HG03378 (cell line): ENCODE results near the gene CARM1.

ENCODE experiments used
- ATAC-seq: cut with Tn5 transposase; IDR thresholded peaks from one replicate; pipeline ENCODE4 v1.9.1; 2021; ENCODE audit warnings: mild to moderate bottlenecking, moderate library complexity; ENCODE audit not compliant: unreplicated experiment

CARM1 gene

GRCh38 chr19:10899151-10899653 lies 27.8 kb downstream of the CARM1 start:
- ATAC-seq, result no peak

DNA sequence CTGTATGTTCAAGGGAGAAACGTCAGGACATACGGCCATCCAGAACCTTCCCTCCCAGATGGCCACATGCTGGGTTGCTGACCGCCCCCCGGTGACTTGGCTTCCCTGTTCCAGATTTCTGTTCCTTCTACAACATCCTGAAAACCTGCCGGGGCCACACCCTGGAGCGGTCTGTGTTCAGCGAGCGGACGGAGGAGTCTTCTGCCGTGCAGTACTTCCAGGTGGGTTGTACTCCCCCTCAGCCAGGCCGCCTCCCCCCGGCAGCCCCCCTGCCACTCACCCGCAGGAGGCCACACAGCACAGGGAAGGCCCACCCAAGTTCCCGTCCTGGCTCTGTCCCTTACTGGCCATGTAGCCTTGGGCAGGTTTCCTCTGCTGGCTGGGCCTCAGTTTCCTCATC lies 36.6 kb downstream of the CARM1 start:
- ATAC-seq, result no peak

GRCh38 chr19:10908380-10908960 lies 37.1 kb downstream of the CARM1 start:
- ATAC-seq, result no peak

DNA sequence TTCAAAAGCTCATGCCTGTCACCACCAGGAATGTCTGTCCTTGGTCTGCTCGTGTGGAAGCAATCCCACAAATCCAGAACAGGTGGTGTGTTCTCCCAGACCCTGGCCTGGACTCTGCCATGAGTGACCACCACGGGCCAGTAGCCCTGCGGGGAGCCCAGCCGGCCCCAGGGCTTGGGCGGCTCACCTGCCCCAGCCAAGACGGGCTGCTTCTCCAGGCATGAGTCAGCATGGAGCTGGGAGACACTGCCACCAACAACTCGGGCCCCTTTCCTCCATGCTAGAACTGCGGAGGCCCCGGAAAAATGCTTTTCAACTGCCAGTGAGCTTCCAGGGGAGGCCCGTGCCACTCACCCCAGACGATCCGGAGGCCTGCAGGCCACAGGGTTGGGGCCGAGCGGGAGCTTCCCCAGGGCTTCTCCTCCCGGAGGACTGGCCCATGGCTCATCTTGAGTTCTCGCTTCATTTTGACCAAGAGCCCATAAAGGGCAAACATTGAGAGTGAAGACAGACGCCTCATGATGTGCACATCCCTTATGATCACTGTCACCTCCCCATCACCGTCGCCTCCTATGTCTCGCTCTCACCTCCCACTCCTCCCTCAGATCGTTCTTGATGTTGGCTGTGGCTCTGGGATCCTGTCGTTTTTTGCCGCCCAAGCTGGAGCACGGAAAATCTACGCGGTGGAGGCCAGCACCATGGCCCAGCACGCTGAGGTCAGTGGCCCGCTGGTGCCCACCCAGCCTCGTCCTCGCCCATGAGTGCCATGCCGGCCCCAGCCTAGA lies 40.4 kb downstream of the CARM1 start:
- ATAC-seq, result no peak

GRCh38 chr19:10912619-10913018 lies 41.3 kb downstream of the CARM1 start:
- ATAC-seq, result no peak

DNA sequence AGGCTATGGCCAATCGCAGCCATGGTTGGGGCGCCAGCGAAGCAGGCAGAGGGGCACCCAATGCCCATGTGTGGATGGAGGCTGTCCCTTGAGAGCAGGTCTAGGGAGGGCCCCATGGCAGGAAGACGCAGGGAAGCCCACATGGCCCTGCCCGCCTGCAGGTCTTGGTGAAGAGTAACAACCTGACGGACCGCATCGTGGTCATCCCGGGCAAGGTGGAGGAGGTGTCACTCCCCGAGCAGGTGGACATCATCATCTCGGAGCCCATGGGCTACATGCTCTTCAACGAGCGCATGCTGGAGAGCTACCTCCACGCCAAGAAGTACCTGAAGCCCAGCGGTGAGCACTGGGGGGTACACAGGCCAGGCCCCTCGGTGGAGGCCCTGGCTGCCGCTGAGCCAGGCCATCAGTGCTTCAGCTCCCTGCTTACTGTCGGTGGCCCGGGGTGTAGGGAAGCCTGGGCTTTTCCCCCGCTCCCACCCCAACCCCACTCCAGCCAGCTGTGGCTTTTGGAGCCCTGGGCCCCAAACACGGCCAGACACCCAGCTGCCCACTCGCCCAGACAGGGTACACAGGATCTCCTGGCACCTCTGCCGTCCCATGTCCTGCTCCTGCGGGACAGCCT lies 42.5 kb downstream of the CARM1 start:
- ATAC-seq, result no peak

DNA sequence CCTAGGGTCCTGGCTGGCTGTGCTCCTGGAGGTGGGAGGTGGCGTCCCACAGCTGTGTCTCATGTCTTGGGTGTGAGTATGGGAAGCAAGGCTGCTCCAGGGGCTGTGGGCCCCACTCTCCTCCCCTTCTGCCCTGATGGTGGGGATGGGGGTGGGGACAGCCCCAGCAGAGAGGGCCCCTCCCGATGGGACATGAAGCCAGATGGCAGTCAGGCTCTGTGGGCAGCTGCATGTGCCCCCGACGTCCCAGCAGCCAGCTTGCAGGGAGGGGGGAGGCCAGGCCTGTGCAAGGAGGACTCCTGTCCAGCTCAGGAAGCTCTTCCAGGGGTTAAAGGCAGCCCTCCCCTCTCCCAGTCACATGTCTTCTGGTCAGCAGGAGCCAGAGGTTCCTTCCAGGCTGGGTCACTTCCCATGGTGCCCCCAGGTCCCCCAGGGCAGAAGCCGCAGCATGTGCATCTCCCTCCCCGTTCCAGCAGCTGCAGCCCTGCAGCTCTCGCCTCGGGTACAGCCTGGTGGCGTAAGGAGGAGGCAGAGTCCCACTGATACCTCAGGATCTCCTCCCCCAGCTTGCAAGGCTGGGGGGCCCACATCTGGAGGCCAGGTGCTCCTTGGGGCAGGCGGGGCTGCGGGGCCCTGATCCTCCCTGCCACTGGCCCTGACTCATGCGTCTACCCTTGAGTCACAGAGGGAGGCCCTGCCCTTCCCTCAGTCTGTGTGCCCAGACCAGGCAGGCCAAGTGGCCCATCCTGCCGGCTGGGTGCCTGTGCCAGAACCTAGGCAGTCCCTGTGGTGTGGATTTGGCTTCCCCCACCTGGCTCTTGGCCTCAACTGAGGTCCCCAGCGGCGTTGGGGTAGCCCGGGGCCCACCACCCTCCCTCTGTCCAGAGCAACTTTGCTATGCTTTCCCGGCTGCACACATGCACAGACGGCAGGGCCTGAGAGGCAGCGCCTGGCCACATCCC lies 44.1 kb downstream of the CARM1 start:
- no peak for ATAC-seq

DNA sequence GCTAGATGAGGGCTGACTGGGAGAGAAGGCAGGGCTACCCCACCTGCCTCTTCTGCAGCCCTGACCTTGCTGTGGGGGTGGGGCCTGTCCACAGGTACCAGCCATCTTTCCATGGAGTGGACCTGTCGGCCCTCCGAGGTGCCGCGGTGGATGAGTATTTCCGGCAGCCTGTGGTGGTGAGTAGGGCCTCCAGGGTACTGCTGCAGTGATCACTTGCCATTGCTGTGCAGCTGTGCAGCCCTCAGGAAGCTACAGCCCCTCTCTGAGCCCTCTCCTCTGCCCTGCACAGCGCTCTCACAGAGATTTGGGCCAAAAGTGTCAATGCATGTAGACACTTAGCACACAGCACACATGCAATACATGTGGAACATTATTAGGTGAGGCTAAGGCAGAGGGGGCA lies 45.2 kb downstream of the CARM1 start:
- ATAC-seq, result no peak

DNA sequence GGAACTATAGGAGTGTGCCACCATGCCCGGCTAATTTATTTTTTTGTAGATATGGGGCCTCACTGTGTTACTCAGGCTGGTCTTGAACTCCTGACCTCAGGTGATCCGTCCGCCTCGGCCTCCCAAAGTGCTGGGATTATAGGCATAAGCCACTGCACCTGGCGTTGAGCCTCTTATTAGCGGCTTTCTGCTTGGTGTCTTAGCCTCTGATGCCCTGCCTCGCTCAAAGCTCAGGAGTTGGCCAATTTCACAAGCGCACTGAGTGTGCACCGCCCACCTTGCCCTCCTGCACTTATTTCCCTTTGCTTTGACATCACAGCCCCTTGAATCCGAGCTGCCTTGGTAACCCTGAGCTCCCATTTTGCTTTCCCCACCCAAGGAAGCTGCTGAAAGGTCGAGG lies 47.0 kb downstream of the CARM1 start:
- ATAC-seq, result no peak

DNA sequence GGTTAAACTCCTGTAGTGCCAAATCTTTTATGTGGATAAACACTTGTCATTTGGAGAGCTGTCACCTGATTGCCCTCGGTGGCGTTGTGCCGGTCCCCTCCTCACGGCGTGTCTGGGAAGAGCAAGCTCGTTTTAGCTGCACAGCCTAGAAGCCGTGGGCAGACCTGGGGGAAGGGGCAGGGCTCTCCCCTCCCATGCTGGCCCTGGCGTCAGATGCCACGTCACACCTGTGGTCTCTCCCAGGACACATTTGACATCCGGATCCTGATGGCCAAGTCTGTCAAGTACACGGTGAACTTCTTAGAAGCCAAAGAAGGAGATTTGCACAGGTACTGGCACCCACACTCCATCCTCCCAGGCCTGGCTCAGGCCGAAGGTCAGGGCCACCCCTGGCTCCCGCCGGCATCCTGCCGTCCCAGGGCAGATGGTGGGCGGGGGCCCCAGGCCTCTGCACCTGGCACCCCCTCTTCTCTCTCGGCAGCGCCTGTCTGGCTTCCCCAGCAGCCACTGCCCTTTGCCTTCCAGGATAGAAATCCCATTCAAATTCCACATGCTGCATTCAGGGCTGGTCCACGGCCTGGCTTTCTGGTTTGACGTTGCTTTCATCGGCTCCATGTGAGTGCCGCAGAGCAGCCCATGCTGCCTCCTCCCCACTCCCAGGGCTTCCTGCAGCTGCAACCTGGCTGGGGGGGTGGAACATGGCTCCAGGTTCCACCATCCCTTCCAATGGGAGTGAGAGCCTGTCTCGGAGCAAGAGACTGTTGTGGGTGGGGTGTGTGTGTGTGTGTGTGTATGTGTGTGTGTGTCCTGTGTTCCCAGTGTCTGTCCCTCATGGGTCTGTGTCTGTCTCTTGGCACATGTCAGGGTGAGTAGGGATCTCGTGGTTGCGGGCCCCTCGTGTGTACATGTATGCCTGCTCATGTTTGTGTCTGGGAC lies 48.3 kb downstream of the CARM1 start:
- ATAC-seq, result no peak

DNA sequence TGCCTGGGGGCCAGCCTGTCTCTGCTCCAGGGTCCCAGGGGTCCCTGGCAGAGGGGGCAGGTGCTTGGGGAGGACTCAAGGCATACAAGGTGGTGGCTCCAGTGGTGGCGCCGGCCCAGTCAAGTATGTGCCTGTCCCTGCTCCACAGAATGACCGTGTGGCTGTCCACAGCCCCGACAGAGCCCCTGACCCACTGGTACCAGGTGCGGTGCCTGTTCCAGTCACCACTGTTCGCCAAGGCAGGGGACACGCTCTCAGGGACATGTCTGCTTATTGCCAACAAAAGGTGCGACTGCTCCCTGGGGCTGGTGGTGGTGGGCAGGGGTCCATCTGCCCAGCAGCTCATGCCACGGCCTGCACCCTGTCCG lies 48.9 kb downstream of the CARM1 start:
- no peak for ATAC-seq

DNA sequence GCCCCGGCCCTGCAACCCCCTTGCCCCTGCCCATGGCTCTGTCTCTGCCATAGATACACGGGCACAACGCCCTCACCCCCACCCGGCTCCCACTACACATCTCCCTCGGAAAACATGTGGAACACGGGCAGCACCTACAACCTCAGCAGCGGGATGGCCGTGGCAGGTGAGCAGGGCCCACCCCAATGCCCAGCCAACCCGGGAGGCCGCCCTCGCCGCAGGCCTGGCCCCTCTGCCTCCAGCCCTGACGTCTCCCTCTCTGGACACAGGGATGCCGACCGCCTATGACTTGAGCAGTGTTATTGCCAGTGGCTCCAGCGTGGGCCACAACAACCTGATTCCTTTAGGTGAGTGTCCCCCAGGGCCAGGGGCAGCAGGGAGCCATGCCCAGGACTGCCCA lies 49.4 kb downstream of the CARM1 start:
- ATAC-seq, result no peak

- no peak for ATAC-seq
Observed at GRCh38 chr19:10921199-10921909, 50.0 kb downstream of the CARM1 start.

DNA sequence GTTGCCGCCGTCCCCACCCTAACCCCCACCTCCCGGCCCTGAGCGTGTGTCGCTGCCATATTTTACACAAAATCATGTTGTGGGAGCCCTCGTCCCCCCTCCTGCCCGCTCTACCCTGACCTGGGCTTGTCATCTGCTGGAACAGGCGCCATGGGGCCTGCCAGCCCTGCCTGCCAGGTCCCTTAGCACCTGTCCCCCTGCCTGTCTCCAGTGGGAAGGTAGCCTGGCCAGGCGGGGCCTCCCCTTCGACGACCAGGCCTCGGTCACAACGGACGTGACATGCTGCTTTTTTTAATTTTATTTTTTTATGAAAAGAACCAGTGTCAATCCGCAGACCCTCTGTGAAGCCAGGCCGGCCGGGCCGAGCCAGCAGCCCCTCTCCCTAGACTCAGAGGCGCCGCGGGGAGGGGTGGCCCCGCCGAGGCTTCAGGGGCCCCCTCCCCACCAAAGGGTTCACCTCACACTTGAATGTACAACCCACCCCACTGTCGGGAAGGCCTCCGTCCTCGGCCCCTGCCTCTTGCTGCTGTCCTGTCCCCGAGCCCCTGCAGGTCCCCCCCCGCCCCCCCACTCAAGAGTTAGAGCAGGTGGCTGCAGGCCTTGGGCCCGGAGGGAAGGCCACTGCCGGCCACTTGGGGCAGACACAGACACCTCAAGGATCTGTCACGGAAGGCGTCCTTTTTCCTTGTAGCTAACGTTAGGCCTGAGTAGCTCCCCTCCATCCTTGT lies 50.7 kb downstream of the CARM1 start:
- no peak for ATAC-seq

DNA sequence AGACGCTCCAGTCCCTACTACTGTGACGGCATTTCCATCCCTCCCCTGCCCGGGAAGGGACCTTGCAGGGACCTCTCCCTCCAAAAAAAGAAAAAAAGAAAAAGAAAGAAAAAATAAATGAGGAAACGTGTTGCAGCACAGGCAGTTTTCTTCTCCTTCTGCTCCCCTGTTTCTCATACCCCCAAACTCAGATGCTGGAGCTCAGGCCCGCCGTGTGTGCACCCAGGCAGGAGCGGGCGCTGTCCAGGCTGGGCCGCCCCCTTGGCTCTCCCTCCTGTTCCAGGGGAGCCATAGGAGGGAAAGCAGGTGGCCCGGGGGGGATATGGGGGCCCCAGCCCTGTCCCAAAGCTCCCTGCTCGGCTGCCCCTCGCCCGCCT lies 51.3 kb downstream of the CARM1 start:
- ATAC-seq, result no peak

- no peak for ATAC-seq
Observed at GRCh38 chr19:10923260-10924112, 52.1 kb downstream of the CARM1 start.

GRCh38 chr19:10924597-10924996 lies 53.2 kb downstream of the CARM1 start:
- no peak for ATAC-seq
